Activated T-cell treated with anti-CD3 and anti-CD28 coated beads, Interleukin-2, amount 50 U/mL, for 24 hours (primary cell): ENCODE measurements around the gene DCST1.
A peak's percentile ranks its signal among the peaks of the same experiment; 100 is the strongest.

Source experiments
- DNase-seq: peaks from one replicate; pipeline ENCODE4 v3.0.0-alpha.2; 2020
- H3K27ac Mint-ChIP-seq: 2 replicates; pipeline ENCODE4 v1.8.0; 2020; ENCODE audit warnings: mild to moderate bottlenecking, mixed read lengths
- H3K27me3 Mint-ChIP-seq: 2 replicates; pipeline ENCODE4 v1.8.0; 2020; ENCODE audit warnings: mixed read lengths
- H3K36me3 Mint-ChIP-seq: 2 replicates; pipeline ENCODE4 v1.8.0; 2020; ENCODE audit warnings: low read depth, mixed read lengths
- H3K4me1 Mint-ChIP-seq: 2 replicates; pipeline ENCODE4 v1.8.0; 2020; ENCODE audit warnings: low read depth, mixed read lengths
- H3K4me3 Mint-ChIP-seq: 2 replicates; pipeline ENCODE4 v1.8.0; 2020; ENCODE audit warnings: mild to moderate bottlenecking, moderate library complexity, mixed read lengths
- H3K9me3 Mint-ChIP-seq: 2 replicates; pipeline ENCODE4 v1.8.0; 2020; ENCODE audit warnings: mixed read lengths

Gene DCST1

GRCh38 chr1:155072531-155073289, 39.1 kb downstream of the DCST1 start:
- Mint-ChIP-seq H3K27me3 (no peaks in the 10 kb centered on the region), H3K36me3 (peaks cover 8% of the 10 kb centered on the region), H3K27ac (no peak overlapping the region), H3K4me3 (no peak overlapping the region), H3K4me1 (peaks cover 23% of the 10 kb centered on the region), H3K9me3 (no peaks in the 10 kb centered on the region)
- DNase-seq, result no peak

- Mint-ChIP-seq H3K4me3 (no peak overlapping the region), H3K9me3 (no peaks in the 10 kb centered on the region), H3K36me3 (peaks cover 5% of the 10 kb centered on the region), H3K27ac (no peak overlapping the region), H3K4me1 (peaks cover 29% of the 10 kb centered on the region), H3K27me3 (no peaks in the 10 kb centered on the region)
- no peak for DNase-seq
Measured at GRCh38 chr1:155073377-155074242, 40.0 kb downstream of the DCST1 start.

GRCh38 chr1:155075535-155075934, 41.9 kb downstream of the DCST1 start:
- Mint-ChIP-seq H3K4me3 (no peak overlapping the region), H3K27ac (no peak overlapping the region), H3K27me3 (peaks cover 11% of the 10 kb centered on the region), H3K4me1 (peaks cover 32% of the 10 kb centered on the region), H3K9me3 (no peaks in the 10 kb centered on the region), H3K36me3 (no peaks in the 10 kb centered on the region)
- no peak for DNase-seq

DNA sequence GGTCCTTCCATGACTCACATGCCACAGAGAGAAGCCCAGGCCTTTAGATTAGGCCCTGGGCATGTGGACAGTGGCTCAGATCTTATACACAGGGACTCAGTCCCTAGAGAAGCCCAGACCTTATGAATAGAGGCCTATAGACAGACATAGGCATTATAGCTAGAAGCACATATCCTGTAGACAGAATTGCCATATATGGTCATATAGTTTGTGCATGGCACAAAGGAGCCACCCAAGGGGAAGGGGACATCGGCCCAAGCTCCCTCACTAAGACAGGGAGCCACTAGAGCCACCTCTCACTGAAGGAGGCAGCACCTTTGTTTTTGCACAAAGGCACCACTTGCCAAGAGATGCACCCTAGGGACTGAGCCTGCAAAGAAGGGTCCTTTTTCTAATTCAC, 42.7 kb downstream of the DCST1 start:
- Mint-ChIP-seq H3K36me3 (no peaks in the 10 kb centered on the region), H3K4me3 (no peak overlapping the region), H3K27me3 (peaks cover 16% of the 10 kb centered on the region), H3K9me3 (no peaks in the 10 kb centered on the region), H3K27ac (no peak overlapping the region), H3K4me1 (peaks cover 34% of the 10 kb centered on the region)
- no peak for DNase-seq

GRCh38 chr1:155077346-155077745, 43.7 kb downstream of the DCST1 start:
- H3K36me3 Mint-ChIP-seq, result no peaks in the 10 kb centered on the region
- no peaks in the 10 kb centered on the region for H3K9me3 Mint-ChIP-seq
- DNase-seq, result no peak
- peaks cover 23% of the 10 kb centered on the region for H3K27me3 Mint-ChIP-seq
- H3K4me1 Mint-ChIP-seq, result peaks cover 37% of the 10 kb centered on the region
- no peak overlapping the region for H3K4me3 Mint-ChIP-seq
- H3K27ac Mint-ChIP-seq, result no peak overlapping the region

DNA sequence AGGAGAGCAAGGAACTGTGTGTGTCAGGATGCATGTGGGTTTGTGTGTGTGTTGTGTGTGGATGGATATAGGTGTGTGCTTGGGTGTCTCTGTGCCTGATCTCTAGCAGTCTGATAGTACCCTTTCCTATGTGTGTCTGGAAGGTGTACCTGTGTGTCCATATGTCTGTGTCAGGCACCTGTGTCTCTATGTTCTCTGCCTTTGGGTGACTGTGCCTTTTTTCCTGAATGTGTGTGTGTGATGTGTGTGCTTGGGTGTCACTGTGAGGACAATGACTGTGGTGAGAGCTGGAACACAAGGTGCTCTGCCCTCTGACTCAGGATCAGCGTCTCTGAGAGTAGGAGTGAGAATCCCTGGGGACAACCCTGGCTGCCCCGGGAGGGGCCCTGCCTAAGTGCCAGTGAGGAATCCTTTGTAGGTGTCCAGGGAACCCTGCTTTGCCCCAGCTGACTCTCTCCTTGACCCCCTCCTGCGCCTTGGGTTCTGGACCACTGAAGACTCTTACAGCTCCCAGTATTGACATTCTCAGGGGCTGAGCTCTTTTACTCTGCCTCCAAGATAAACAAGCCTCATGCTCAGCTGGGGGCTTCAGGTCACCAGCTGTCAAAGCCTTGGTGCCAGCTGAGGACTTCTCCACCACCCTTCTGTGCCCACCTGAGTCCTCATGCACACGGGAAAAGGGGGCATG, 44.3 kb downstream of the DCST1 start:
- Mint-ChIP-seq H3K27ac (no peak overlapping the region), H3K36me3 (no peaks in the 10 kb centered on the region), H3K4me1 (peaks cover 42% of the 10 kb centered on the region), H3K4me3 (no peak overlapping the region), H3K9me3 (no peaks in the 10 kb centered on the region), H3K27me3 (peaks cover 29% of the 10 kb centered on the region)
- peak; percentile 33 for DNase-seq

- Mint-ChIP-seq H3K27ac (peak within 1 kb of the TSS; percentile 53), H3K36me3 (no peaks in the 10 kb centered on the region), H3K9me3 (no peaks in the 10 kb centered on the region), H3K4me1 (peaks cover 43% of the 10 kb centered on the region), H3K27me3 (peaks cover 36% of the 10 kb centered on the region), H3K4me3 (peak within 1 kb of the TSS; percentile 65)
- DNase-seq, result peak; percentile 83
Measured at GRCh38 chr1:155078469-155079209, 45.0 kb downstream of the DCST1 start, which contains the start of gene EFNA3. Gene EFNA3, plus strand, starts transcription at chr1:155078837. Its CDS starts 105 bp downstream, at chr1:155078942.

GRCh38 chr1:155079210-155079486, 45.5 kb downstream of the DCST1 start:
- Mint-ChIP-seq H3K36me3 (no peaks in the 10 kb centered on the region), H3K9me3 (no peaks in the 10 kb centered on the region), H3K4me3 (peak overlapping the region; percentile 65), H3K27ac (peak overlapping the region; percentile 53), H3K27me3 (peaks cover 41% of the 10 kb centered on the region), H3K4me1 (peaks cover 43% of the 10 kb centered on the region)
- no peak for DNase-seq

DNA sequence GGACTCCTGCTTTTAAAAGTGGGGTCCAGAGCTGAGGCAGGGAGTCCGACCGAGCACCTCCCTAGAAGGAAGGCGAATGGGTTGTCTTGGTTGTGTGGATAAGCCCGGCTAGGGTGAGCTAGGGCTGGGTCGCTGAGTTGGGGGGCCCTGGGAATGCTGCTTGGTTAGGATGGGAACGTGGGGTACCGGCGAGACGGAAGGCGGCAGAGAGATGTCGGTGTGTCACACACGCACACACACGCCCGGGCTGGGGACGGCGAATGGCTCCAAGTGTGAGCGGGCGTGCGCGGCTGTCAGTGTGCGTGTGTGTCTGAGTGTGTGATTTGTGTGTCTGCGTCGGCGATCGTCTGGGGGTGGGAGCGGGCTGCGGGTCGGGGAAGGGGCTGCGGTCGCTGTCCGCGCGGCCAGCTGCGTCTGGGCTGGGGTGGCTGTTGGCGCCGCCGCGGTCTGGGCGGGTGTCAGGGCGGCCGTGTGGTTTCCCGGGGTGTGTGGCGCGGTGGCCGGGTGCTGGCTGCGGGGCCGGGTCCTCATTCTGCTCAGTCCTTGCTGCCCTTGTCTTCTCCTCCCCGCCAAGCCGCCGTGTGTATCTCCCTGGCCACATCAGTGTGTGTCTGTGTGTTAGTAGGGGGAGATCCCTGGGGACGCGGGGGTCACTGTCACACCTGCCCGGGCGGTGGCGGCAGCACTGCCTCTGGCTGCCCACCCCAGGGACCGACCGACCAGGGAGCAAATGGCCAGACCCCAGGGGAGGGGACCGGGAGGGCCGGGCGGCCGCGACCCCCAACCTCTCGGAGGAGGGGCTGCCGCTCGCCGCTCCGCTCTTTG, 46.1 kb downstream of the DCST1 start:
- Mint-ChIP-seq H3K27me3 (peaks cover 47% of the 10 kb centered on the region), H3K27ac (peak overlapping the region; percentile 53), H3K4me3 (peak overlapping the region; percentile 65), H3K9me3 (no peaks in the 10 kb centered on the region), H3K36me3 (no peaks in the 10 kb centered on the region), H3K4me1 (peaks cover 45% of the 10 kb centered on the region)
- DNase-seq, result peak; percentile 51

GRCh38 chr1:155080312-155081228, 46.9 kb downstream of the DCST1 start:
- Mint-ChIP-seq H3K27ac (no peak overlapping the region), H3K36me3 (peaks cover 2% of the 10 kb centered on the region), H3K4me3 (no peak overlapping the region), H3K27me3 (peaks cover 47% of the 10 kb centered on the region), H3K4me1 (peaks cover 50% of the 10 kb centered on the region), H3K9me3 (no peaks in the 10 kb centered on the region)
- peak; percentile 52 for DNase-seq

DNA sequence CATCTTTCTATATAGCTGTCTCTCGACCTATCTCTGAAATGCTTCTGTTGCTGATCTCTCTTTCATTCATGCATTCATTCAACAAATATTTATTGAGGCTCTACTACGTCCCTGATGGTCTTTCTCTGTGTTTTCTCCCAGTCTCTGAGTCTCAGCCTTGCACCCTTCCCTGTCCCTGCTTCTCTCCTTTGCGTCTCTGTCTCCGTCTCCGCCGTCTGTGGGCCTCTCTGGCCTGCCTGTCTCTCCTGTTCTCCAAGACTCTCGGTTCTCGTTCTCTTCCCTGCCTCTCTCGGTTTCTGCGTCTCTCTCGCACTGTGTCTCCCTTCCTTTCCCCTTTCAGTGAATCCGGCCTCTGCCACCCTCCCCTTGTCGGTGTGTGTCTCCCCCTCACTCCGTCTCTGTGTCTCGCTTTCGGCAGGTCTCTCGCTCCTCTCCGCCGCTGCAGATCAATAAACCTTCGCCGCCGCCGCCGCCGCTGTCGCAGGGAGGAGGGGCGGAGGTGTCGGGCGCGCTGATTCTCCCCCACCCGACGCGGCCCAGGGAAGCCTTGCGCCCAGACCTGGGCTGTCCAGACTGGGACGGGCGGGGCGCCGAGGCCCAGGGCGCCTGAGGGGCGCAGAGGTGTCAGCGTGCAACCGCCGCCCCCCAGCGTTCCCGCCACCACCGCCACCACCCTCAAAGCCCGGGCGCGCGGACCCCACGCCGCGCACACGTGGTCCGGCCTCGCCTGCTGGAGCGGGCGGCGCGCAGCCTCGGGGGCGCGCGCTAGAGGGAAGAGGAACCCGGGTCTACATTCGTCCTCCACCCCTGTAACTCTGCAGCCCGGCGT, 48.1 kb downstream of the DCST1 start:
- peaks cover 56% of the 10 kb centered on the region for H3K4me1 Mint-ChIP-seq
- H3K27ac Mint-ChIP-seq, result peak overlapping the region; percentile 34
- H3K4me3 Mint-ChIP-seq, result peak overlapping the region; percentile 56
- no peaks in the 10 kb centered on the region for H3K9me3 Mint-ChIP-seq
- DNase-seq, result peak; percentile 58
- H3K36me3 Mint-ChIP-seq, result peaks cover 2% of the 10 kb centered on the region
- peaks cover 47% of the 10 kb centered on the region for H3K27me3 Mint-ChIP-seq
